Stomach (tissue), 9 donors: ENCODE data around the gene ITGB2. TPM values are rescaled to one million over a fixed set of nuclear protein-coding genes. Genes with fewer than 3 reads are reported as not detected.

Experiments used
- DNase-seq, 2 donors: peaks; one replicate each; pipeline versions ENCODE4 v3.0.0 to v3.0.0-alpha.2; 2013 to 2019
- H3K27ac ChIP-seq, 5 donors: fragments of 200-600 bp in 4 of 5; sonication (generic) in 4 of 5; one replicate each; pipeline ENCODE4 v1.5.1; 2013 to 2019; ENCODE audit warnings: mild to moderate bottlenecking in 1 of 5, moderate library complexity in 1 of 5
- H3K27me3 ChIP-seq, 3 donors: fragments of 200-600 bp; sonication (generic); one replicate each; pipeline ENCODE4 v1.5.1; 2017 to 2019; ENCODE audit warnings: mixed run types in 1 of 3
- H3K36me3 ChIP-seq, 4 donors: fragments of 200-600 bp; sonication (generic); 1 replicate in 3 of 4; 2 replicates in 1 of 4; pipeline ENCODE4 v1.5.1; 2016 to 2019
- H3K4me1 ChIP-seq, 4 donors: fragments of 200-600 bp; sonication (generic); one replicate each; pipeline ENCODE4 v1.5.1; 2016 to 2019
- H3K4me3 ChIP-seq, 4 donors: fragments of 200-600 bp; sonication (generic) in 3 of 4; one replicate each; pipeline ENCODE4 v1.5.1; 2016 to 2019; ENCODE audit warnings: mild to moderate bottlenecking in 1 of 4
- H3K9me3 ChIP-seq, 4 donors: fragments of 200-600 bp; sonication (generic); one replicate each; pipeline ENCODE4 v1.5.1; 2016 to 2019
- CTCF ChIP-seq, 7 experiments: fragments of 450-650 bp in 4 of 7; fragments of 200-600 bp in 3 of 7; sonication (generic) in 3 of 7; IDR thresholded peaks; one replicate each; pipeline ENCODE4 v1.5.1; 2016 to 2019; ENCODE audit warnings: antibody characterized with exemption in 7 of 7, control low read depth in 2 of 7, mild to moderate bottlenecking in 1 of 7
- EP300 ChIP-seq: sonication (generic); formaldehyde crosslinking; IDR thresholded peaks from one replicate; pipeline ENCODE4 v1.6.1; 2017; ENCODE audit warnings: antibody characterized with exemption
- POLR2A ChIP-seq, 4 donors: fragments of 450-650 bp; IDR thresholded peaks; one replicate each; pipeline ENCODE4 v1.6.1; 2016; ENCODE audit warnings: antibody characterized with exemption in 4 of 4, control low read depth in 2 of 4, mild to moderate bottlenecking in 1 of 4, moderate library complexity in 1 of 4
- POLR2AphosphoS5 ChIP-seq, 3 donors: sonication (generic); formaldehyde crosslinking; IDR thresholded peaks; one replicate each; pipeline ENCODE4 v1.6.1; 2016; ENCODE audit warnings: antibody characterized with exemption in 3 of 3
- WGBS, 5 donors: extraction: QIAGEN DNeasy Blood & Tissue Kit in 3 of 5; methylation state at CpG; one replicate each; pipeline versions ENCODE4 v1.1.5 to v1.1.7; 2013 to 2018; 5-methylcytosine and 5-hydroxymethylcytosine counted together
- intact Hi-C: fragments of 100-400 bp; cut with DNase I; formaldehyde crosslinking; loops from one replicate; pipeline ENCODE4 v1.15.1; 2023; ENCODE audit warnings: low total_unique reads
- polyA plus RNA-seq, 3 donors: library from polyadenylated mRNA; stranded (reverse); fragments of 200-250 nt; gene quantifications; one replicate each; pipeline ENCODE4 v1.2.3, GENCODE V29; 2013
- total RNA-seq, 5 donors: library from RNA; depleted of rRNA; stranded (reverse); fragments of >200 nt; gene quantifications; one replicate each; pipeline versions ENCODE4 v1.1.0 to v1.2.3, GENCODE V29; 2014 to 2016
- donor health status: healthy with polysubstance abuse.
- donor health status: Bipolar disorder and iron deficiency.
- donor health status: healthy.

The ITGB2 gene
- total and polyA plus RNA-seq, 8 donors: 3.5 to 72.2 (median 15.1) TPM

GRCh38 chr21:44890961-44891541, 29.6 kb downstream of the ITGB2 start:
- 75 to 81% (median 78%) methylated on average over 5 to 9 of the region's 9 CpGs for WGBS, 5 donors
- H3K4me1 ChIP-seq: no peaks in the 10 kb centered on the region
- TF ChIP-seq POLR2AphosphoS5 (IDR thresholded peaks at IDR 0.05) (no peak), EP300 (no peak)
- peaks cover 0 to 54% (median 0%) of the 10 kb centered on the region in 3 donors for H3K27me3 ChIP-seq
- peaks cover 0 to 55% (median 10%) of the 10 kb centered on the region in 4 donors for H3K36me3 ChIP-seq
- intact Hi-C loops: loop anchor here (5.0 kb wide), 1 partner anchor 41 kb away; no protein-coding TSS in a partner anchor
- DNase-seq: no peak
- H3K9me3 ChIP-seq: no peaks in the 10 kb centered on the region
- no peak overlapping the region for H3K4me3 ChIP-seq
- no peak overlapping the region for H3K27ac ChIP-seq

- WGBS, 5 donors: 70 to 87% (median 74%) methylated on average over 8 to 24 of the region's 24 CpGs
- Histone ChIP-seq H3K36me3 (peaks cover 0 to 55% (median 10%) of the 10 kb centered on the region in 4 donors), H3K27ac (no peak overlapping the region), H3K27me3 (peaks cover 0 to 54% (median 0%) of the 10 kb centered on the region in 3 donors), H3K9me3 (no peaks in the 10 kb centered on the region), H3K4me1 (no peaks in the 10 kb centered on the region), H3K4me3 (no peak overlapping the region)
- DNase-seq: no peak
- intact Hi-C loops: loop anchor here (5.0 kb wide), 1 partner anchor 42 kb away; no protein-coding TSS in a partner anchor
- no peak for TF ChIP-seq POLR2A (IDR thresholded peaks at IDR 0.05)
- TF ChIP-seq EP300: no peak
- TF ChIP-seq POLR2AphosphoS5 (IDR thresholded peaks at IDR 0.05): no peak
- no peak for TF ChIP-seq CTCF (IDR thresholded peaks at IDR 0.05)
These were observed 30.3 kb downstream of the ITGB2 start for GRCh38 chr21:44890338-44890931.

GRCh38 chr21:44889625-44890337, 30.9 kb downstream of the ITGB2 start:
- Histone ChIP-seq H3K9me3 (no peaks in the 10 kb centered on the region), H3K27ac (no peak overlapping the region), H3K4me3 (no peak overlapping the region), H3K27me3 (peaks cover 0 to 52% (median 0%) of the 10 kb centered on the region in 3 donors), H3K36me3 (peaks cover 0 to 55% (median 10%) of the 10 kb centered on the region in 4 donors), H3K4me1 (no peaks in the 10 kb centered on the region)
- TF ChIP-seq POLR2AphosphoS5 (IDR thresholded peaks at IDR 0.05) (no peak), POLR2A (IDR thresholded peaks at IDR 0.05) (no peak), CTCF (IDR thresholded peaks at IDR 0.05) (no peak), EP300 (no peak)
- intact Hi-C loops: loop anchor here (5.0 kb wide), 1 partner anchor 43 kb away; no protein-coding TSS in a partner anchor
- WGBS, 5 donors: 73 to 92% (median 87%) methylated on average over 7 to 29 of the region's 29 CpGs
- no peak for DNase-seq

GRCh38 chr21:44888581-44889550, 31.8 kb downstream of the ITGB2 start:
- Histone ChIP-seq H3K36me3 (peaks cover 0 to 55% (median 10%) of the 10 kb centered on the region in 4 donors), H3K9me3 (no peaks in the 10 kb centered on the region), H3K27me3 (peaks cover 0 to 47% (median 0%) of the 10 kb centered on the region in 3 donors), H3K4me3 (no peak overlapping the region), H3K27ac (no peak overlapping the region), H3K4me1 (no peaks in the 10 kb centered on the region)
- DNase-seq: no peak
- TF ChIP-seq POLR2AphosphoS5 (IDR thresholded peaks at IDR 0.05) (no peak), EP300 (no peak), CTCF (IDR thresholded peaks at IDR 0.05) (no peak), POLR2A (IDR thresholded peaks at IDR 0.05) (no peak)
- WGBS, 5 donors: 88 to 93% (median 88%) methylated on average over 34 to 64 of the region's 64 CpGs
- intact Hi-C loops: no loop called here
